WTC11 (cell line): Measurements from ENCODE around the gene ATP11A. TPM values are rescaled to one million over a fixed set of nuclear protein-coding genes. Genes with fewer than 3 reads are reported as not detected.

Source experiments
- ATAC-seq: fragments of 200-7000 bp; cut with Tn5 transposase; 2 replicates; pipeline ENCODE4 v1.10.0; 2021; ENCODE audit warnings: mild to moderate bottlenecking, moderate library complexity
- CTCF ChIA-PET: fragments of 300-600 bp; sonication (Branson Sonifier 250); formaldehyde crosslinking; loops from one replicate; lab custom pipeline; 2021; ENCODE audit warnings: antibody characterized with exemption; lab: Charles Lee
- POLR2A ChIA-PET: fragments of 350-600 bp; sonication (Branson Sonifier 250); formaldehyde crosslinking; loops from one replicate; lab custom pipeline; 2021; ENCODE audit warnings: antibody characterized with exemption; lab: Charles Lee
- DNase-seq: peaks from one replicate; pipeline ENCODE4 v3.0.0; 2021; ENCODE audit warnings: low spot score
- H3K27ac Mint-ChIP-seq: 2 replicates; pipeline ENCODE4 v1.8.0; 2021; ENCODE audit warnings: mixed read lengths
- H3K27me3 Mint-ChIP-seq: 2 replicates; pipeline ENCODE4 v1.8.0; 2021; ENCODE audit warnings: low read depth, mild to moderate bottlenecking, moderate library complexity, mixed read lengths
- H3K36me3 Mint-ChIP-seq: 2 replicates; pipeline ENCODE4 v1.8.0; 2021; ENCODE audit warnings: mixed read lengths
- H3K4me1 Mint-ChIP-seq: 2 replicates; pipeline ENCODE4 v1.8.0; 2022; ENCODE audit warnings: mixed read lengths
- H3K4me3 Mint-ChIP-seq: 2 replicates; pipeline ENCODE4 v1.8.0; 2021; ENCODE audit warnings: mild to moderate bottlenecking, moderate library complexity, mixed read lengths
- H3K9me3 Mint-ChIP-seq: 2 replicates; pipeline ENCODE4 v1.8.0; 2021; ENCODE audit warnings: mixed read lengths
- ETV6 ChIP-seq: sonication (generic); formaldehyde crosslinking; IDR thresholded peaks from 2 replicates; pipeline ENCODE4 v1.8.1; 2022; ENCODE audit warnings: mild to moderate bottlenecking, missing genetic modification reagents
- MYBL2 ChIP-seq: sonication (generic); formaldehyde crosslinking; IDR thresholded peaks from 2 replicates; pipeline ENCODE4 v1.8.1; 2023; ENCODE audit warnings: mild to moderate bottlenecking, moderate library complexity, missing genetic modification reagents
- NFE2L1 ChIP-seq: sonication (generic); formaldehyde crosslinking; IDR thresholded peaks from 2 replicates; pipeline ENCODE4 v1.8.1; 2023; ENCODE audit warnings: missing genetic modification reagents
- NFYB ChIP-seq: sonication (generic); formaldehyde crosslinking; conservative IDR thresholded peaks from 2 replicates; pipeline ENCODE4 v1.8.0; 2022; ENCODE audit warnings: low read depth, missing genetic modification reagents
- NR2C2 ChIP-seq: sonication (generic); formaldehyde crosslinking; IDR thresholded peaks from 2 replicates; pipeline ENCODE4 v1.8.0; 2022; ENCODE audit warnings: mild to moderate bottlenecking, missing genetic modification reagents
- RORB ChIP-seq: fragments of 250-450 bp; sonication (Bioruptor Pico); IDR thresholded peaks from 2 replicates; pipeline ENCODE4 v1.9.0; 2021; ENCODE audit warnings: mild to moderate bottlenecking
- SP1 ChIP-seq: sonication (generic); formaldehyde crosslinking; conservative IDR thresholded peaks from 2 replicates; pipeline ENCODE4 v1.8.1; 2022; ENCODE audit warnings: missing genetic modification reagents
- STAT6 ChIP-seq: sonication (generic); formaldehyde crosslinking; conservative IDR thresholded peaks from 2 replicates; pipeline ENCODE4 v1.8.1; 2023; ENCODE audit warnings: mild to moderate bottlenecking, low read depth, missing genetic modification reagents, moderate library complexity
- TP53 ChIP-seq: sonication (generic); formaldehyde crosslinking; IDR thresholded peaks from 2 replicates; pipeline ENCODE4 v1.8.1; 2023; ENCODE audit warnings: mild to moderate bottlenecking, missing genetic modification reagents
- ZNF281 ChIP-seq: sonication (generic); formaldehyde crosslinking; IDR thresholded peaks from 2 replicates; pipeline ENCODE4 v1.8.0; 2023; ENCODE audit warnings: mild to moderate bottlenecking, missing genetic modification reagents
- total RNA-seq: library from RNA; stranded (reverse); gene quantifications from 3 replicates; pipeline ENCODE4 v1.2.3, GENCODE V29; 2021
- TF ChIP-seq, protein P1 (sequence below): fragments of 250-450 bp; sonication (Bioruptor Pico); IDR thresholded peaks from 2 replicates; pipeline ENCODE4 v1.9.0; 2021; ENCODE audit warnings: moderate library complexity, mild to moderate bottlenecking, inconsistent platforms, borderline replicate concordance
- TF ChIP-seq, protein P2 (sequence below): sonication (generic); formaldehyde crosslinking; IDR thresholded peaks from 2 replicates; pipeline ENCODE4 v1.8.1; 2023; ENCODE audit warnings: mild to moderate bottlenecking, missing genetic modification reagents, moderate library complexity
- TF ChIP-seq, protein P3 (sequence below): sonication (generic); formaldehyde crosslinking; IDR thresholded peaks from 2 replicates; pipeline ENCODE4 v1.8.0; 2022; ENCODE audit warnings: missing genetic modification reagents
- TF ChIP-seq, protein P4 (sequence below): fragments of 250-450 bp; sonication (Bioruptor Pico); IDR thresholded peaks from 2 replicates; pipeline ENCODE4 v1.9.0; 2021; ENCODE audit warnings: mild to moderate bottlenecking, borderline replicate concordance

ATP11A gene
- total RNA-seq, 1 experiment from 2014 or later, result 100 TPM

DNA sequence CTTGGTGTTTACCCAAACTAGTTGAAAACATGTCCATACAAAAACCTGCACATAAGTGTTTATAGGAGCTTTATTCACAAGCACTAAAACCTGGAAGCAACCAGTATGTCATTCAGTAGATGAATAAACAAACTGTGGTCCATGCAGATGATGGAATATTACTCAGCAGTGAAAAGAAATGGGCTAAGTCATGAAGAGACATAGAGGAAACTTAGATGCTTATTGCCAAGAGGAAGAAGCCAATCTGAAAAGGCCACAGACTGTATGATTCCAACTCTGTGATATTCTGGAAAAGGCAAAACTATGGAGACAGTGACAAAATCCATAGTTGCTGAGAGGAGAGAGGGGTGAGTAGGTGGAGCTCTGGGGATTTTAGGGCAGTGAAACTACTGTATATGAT, 240.4 kb downstream of the ATP11A start:
- H3K4me3 Mint-ChIP-seq, result no peak overlapping the region
- H3K27ac Mint-ChIP-seq, result no peak overlapping the region
- H3K27me3 Mint-ChIP-seq, result no peaks in the 10 kb centered on the region
- ChIA-PET CTCF (interaction anchor here (3.6 kb wide), 1 partner anchor 13 kb away, joined by 18 read pairs; no protein-coding TSS in a partner anchor), POLR2A (no interaction called here)
- H3K9me3 Mint-ChIP-seq, result peaks cover 16% of the 10 kb centered on the region
- H3K4me1 Mint-ChIP-seq, result peaks cover 22% of the 10 kb centered on the region
- no peak for ATAC-seq
- peaks cover 13% of the 10 kb centered on the region for H3K36me3 Mint-ChIP-seq
- TF ChIP-seq STAT6 (CRISPR knock-in tag) (no peak), TP53 (no peak), RORB (CRISPR knock-in tag) (no peak), MYBL2 (CRISPR knock-in tag) (no peak), NFE2L1 (CRISPR knock-in tag) (no peak), SP1 (CRISPR knock-in tag) (no peak), NR2C2 (CRISPR knock-in tag) (no peak), ETV6 (CRISPR knock-in tag) (no peak), NFYB (CRISPR knock-in tag) (no peak), ZNF281 (no peak)
- TF ChIP-seq, protein P1, sequence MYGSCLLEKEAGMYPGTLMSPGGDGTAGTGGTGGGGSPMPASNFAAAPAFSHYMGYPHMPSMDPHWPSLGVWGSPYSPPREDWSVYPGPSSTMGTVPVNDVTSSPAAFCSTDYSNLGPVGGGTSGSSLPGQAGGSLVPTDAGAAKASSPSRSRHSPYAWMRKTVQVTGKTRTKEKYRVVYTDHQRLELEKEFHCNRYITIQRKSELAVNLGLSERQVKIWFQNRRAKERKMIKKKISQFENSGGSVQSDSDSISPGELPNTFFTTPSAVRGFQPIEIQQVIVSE (CRISPR knock-in tag), result no peak
- TF ChIP-seq, protein P2, sequence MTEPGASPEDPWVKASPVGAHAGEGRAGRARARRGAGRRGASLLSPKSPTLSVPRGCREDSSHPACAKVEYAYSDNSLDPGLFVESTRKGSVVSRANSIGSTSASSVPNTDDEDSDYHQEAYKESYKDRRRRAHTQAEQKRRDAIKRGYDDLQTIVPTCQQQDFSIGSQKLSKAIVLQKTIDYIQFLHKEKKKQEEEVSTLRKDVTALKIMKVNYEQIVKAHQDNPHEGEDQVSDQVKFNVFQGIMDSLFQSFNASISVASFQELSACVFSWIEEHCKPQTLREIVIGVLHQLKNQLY, result no peak
- TF ChIP-seq, protein P3, sequence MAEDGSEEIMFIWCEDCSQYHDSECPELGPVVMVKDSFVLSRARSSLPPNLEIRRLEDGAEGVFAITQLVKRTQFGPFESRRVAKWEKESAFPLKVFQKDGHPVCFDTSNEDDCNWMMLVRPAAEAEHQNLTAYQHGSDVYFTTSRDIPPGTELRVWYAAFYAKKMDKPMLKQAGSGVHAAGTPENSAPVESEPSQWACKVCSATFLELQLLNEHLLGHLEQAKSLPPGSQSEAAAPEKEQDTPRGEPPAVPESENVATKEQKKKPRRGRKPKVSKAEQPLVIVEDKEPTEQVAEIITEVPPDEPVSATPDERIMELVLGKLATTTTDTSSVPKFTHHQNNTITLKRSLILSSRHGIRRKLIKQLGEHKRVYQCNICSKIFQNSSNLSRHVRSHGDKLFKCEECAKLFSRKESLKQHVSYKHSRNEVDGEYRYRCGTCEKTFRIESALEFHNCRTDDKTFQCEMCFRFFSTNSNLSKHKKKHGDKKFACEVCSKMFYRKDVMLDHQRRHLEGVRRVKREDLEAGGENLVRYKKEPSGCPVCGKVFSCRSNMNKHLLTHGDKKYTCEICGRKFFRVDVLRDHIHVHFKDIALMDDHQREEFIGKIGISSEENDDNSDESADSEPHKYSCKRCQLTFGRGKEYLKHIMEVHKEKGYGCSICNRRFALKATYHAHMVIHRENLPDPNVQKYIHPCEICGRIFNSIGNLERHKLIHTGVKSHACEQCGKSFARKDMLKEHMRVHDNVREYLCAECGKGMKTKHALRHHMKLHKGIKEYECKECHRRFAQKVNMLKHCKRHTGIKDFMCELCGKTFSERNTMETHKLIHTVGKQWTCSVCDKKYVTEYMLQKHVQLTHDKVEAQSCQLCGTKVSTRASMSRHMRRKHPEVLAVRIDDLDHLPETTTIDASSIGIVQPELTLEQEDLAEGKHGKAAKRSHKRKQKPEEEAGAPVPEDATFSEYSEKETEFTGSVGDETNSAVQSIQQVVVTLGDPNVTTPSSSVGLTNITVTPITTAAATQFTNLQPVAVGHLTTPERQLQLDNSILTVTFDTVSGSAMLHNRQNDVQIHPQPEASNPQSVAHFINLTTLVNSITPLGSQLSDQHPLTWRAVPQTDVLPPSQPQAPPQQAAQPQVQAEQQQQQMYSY, result no peak
- TF ChIP-seq, protein P4, sequence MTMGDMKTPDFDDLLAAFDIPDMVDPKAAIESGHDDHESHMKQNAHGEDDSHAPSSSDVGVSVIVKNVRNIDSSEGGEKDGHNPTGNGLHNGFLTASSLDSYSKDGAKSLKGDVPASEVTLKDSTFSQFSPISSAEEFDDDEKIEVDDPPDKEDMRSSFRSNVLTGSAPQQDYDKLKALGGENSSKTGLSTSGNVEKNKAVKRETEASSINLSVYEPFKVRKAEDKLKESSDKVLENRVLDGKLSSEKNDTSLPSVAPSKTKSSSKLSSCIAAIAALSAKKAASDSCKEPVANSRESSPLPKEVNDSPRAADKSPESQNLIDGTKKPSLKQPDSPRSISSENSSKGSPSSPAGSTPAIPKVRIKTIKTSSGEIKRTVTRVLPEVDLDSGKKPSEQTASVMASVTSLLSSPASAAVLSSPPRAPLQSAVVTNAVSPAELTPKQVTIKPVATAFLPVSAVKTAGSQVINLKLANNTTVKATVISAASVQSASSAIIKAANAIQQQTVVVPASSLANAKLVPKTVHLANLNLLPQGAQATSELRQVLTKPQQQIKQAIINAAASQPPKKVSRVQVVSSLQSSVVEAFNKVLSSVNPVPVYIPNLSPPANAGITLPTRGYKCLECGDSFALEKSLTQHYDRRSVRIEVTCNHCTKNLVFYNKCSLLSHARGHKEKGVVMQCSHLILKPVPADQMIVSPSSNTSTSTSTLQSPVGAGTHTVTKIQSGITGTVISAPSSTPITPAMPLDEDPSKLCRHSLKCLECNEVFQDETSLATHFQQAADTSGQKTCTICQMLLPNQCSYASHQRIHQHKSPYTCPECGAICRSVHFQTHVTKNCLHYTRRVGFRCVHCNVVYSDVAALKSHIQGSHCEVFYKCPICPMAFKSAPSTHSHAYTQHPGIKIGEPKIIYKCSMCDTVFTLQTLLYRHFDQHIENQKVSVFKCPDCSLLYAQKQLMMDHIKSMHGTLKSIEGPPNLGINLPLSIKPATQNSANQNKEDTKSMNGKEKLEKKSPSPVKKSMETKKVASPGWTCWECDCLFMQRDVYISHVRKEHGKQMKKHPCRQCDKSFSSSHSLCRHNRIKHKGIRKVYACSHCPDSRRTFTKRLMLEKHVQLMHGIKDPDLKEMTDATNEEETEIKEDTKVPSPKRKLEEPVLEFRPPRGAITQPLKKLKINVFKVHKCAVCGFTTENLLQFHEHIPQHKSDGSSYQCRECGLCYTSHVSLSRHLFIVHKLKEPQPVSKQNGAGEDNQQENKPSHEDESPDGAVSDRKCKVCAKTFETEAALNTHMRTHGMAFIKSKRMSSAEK (CRISPR knock-in tag), result no peak
- no peak for DNase-seq
